HG02885 (cell line): ENCODE data around the gene AMD1.
"Not testable (repeated sequence)": the region's sequence is repeated elsewhere in the genome, so short reads cannot be mapped to it uniquely, and the experiment has no call there.

Experiments used
- ATAC-seq: cut with Tn5 transposase; IDR thresholded peaks from one replicate; pipeline ENCODE4 v1.9.1; 2021; ENCODE audit warnings: mild to moderate bottlenecking; ENCODE audit not compliant: unreplicated experiment, poor library complexity

The AMD1 gene

DNA sequence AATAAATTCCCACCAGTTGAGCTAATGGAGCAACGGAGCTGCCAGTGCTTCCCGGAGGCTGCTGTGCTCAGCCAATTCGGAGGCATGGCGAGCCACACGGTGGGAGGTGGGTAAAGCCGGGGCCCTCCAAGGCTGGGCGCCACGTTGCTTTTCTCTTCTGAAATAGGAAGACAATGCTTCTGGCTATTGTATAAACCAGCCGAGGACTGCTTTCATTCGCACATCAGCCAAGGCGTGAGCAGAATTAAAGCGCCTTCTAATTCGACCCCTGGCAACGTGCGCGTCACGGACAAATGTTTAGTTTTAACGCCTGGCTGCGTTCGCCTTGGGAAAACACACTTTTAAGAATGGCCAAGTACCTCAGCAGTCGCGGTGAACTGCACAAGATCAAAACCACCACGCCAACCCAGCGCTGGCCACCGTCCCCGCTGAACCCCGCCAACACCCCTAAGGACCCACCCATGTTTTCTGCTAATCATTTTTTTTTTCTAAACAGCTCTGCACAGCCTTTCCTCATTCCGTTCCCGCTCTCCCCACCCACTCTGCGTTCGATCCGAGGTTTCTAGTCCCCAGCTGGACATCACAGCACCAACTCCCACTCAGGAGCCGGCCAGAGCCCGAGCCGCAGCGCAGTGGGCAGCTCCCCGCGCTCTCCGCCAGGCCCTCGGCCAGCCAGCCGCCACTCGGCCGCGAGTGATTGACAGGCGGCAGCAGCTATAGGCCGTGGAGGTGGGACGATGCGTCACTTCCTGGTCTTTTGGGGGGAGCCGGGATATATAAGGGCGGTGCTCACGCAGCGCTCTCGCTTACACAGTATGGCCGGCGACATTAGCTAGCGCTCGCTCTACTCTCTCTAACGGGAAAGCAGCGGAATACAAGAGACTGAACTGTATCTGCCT lies at the start of gene AMD1:
AMD1 (plus strand) TSS at position 805 of the 899 bp plus-strand sequence. CDS start 321 bp downstream, outside the sequence.
- ATAC-seq, result peak; percentile 73

DNA sequence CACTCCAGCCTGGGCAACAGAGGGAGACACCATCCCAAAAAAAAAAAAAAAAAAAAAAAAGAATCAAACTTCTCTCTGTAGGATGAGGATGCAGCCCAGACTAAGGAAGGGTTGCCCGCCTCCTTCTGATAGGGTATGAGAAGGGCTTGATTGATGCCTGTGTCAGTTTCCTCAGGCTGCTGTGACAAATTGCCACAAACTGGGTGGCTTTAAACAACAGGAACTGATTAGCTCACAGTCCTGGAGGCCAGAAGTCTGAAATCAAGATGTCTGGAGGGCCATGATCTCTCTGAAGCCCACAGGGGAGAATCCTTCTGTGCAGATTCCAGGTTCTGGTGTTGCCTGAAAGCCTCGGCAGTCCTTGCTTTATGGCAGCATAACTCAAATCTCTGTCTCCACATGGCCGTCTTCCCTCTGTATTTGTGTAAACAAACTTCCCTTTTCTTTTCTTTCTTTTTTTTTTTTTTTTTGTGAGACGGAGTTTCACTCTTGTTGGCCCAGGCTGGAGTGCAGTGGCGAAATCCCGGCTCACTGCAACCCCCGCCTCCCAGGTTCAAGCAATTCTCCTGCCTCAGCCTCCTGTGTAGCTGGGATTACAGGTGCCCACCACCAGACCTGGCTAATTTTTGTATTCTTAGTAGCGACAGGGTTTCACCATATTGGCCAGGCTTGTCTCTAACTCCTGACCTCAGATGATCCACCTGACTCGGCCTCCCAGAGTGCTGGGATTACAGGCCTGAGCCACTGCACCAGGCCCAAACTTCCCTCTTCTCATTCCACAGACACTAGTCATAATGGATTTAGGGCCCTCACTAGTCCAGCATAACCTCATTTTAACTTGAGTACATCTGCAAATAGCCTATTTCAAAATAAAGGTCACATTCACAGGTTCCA lies 48.1 kb upstream of the AMD1 start:
- ATAC-seq, result no peak

DNA sequence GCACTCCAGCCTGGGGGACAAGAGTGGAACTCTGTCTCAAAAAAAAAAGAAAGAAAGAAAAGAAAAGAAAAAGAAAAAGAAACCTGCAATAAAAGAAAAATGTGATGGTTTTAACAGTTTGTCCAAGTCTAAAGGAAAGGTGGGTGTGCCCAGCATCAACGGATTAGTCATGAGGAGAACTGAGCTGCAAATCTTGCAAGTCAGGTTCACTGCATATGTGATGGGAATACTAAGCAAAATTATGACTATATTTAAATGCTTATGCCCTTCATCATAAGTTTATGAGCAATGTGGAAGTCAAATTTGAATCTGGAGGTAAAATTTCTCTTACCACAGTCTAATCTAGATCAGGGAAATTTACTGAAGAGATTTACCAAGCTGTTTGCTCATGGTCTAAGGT lies 46.2 kb upstream of the AMD1 start:
- ATAC-seq, result no peak

DNA sequence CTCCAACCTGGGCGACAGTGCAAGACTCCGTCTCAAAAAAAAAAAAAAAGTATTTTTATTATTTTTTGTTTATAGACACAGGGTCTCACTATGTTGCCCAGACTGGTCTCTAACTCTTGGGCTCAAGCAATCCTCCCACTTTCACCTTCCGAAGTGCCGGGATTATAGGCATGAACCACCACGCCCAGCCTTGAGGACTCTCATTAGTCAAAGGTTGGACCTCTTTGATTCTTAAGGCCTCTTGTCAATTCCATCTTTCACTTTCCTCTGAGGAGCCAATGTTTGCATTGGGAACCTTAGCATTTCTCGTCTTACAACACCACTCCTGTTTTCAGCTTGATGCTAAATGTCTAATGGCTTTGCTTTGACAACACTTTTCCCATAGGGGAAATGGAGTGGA lies 43.2 kb upstream of the AMD1 start:
- no peak for ATAC-seq

DNA sequence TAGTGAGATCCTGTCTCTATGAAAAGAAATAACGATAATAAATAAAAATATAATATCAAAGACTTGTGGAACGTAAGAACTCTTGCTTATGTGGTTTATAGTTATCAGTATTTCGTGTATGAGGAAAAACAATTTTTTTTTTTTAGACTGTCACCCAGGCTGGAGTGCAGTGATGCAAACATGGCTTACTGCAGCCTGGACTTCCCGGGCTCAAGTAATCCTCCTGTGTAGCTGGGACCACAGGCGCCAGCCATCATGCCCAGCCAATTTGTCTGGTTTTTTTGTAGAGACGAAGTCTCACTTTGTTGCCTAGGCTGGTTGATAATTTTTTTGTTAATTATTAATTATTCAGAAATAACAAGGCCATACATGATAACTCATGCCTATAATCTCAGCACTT lies 40.8 kb upstream of the AMD1 start:
- no peak for ATAC-seq

DNA sequence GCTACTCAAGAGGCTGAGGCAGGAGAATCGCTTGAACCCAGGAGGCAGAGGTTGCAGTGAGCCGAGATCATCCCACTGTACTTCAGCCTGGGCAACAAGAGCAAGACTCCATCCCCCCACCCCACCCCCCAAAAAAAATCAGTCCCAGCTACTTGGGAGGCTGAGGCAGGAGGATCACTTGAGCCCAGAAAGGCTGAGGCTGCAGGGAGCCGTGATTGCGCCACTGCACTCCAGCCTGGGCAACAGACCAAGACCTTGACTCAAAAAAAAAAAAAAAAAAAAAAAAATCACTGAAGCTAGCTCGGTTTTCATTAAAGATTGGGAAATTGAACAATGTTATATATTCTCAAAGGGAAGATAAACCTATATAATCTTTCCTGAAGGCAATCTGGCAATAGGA lies 38.8 kb upstream of the AMD1 start:
- not testable (repeated sequence) for ATAC-seq

DNA sequence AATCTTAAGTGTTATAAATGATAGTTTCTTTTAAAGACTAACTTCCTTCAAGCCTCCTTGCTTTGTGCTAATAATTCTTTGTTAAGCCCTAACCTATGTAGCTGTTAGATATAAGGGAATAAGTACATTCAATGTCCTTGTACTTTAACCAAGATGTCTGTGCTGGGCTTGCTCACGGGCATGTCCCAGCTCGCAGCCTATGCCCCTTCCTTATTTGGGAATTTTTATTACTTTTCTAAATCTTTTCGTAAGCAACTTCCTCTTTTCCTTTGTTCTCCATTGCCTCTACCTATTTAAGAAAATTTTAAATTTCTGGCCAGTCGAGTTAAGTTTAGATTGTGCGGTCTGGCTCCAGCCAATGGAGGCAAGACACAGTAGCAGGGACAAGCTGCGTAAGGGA lies 33.3 kb upstream of the AMD1 start:
- no peak for ATAC-seq

DNA sequence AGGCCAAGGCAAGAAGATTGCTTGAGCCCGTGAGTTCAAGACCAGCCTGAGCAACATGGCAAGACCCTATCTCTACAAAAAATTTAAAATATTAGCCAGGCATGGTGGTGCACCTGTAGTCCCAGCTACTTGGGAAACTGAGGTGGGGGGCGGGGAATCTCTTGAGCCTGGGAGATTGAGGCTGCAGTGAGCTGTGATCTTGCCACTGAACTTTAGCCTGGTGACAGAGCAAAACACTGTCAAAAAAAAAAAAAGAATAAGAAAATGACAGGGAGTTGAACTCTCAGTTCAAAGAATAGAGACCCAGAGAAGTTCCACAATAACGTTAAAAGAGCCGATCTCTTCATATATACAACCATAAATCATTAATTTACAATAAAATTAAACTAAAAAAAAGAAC lies 24.8 kb upstream of the AMD1 start:
- ATAC-seq, result no peak

DNA sequence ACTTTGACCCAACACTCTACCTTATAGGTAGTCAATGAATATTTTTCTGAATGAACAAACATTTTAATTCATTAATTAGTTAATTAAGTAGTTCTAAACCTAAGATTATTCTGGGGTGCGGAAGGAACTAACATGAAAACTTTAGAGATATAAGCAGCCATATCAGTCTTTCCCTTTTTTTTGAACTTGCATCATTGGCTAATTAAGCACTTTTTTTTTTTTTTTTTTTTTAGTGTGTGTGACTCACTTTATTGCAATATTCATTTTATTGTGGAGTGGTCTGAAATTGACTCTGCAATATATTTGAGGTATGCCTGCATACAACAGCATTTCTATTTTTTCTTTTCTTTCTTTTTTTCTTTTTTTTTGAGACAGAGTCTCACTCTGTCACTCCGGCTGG lies 21.8 kb upstream of the AMD1 start:
- no peak for ATAC-seq

DNA sequence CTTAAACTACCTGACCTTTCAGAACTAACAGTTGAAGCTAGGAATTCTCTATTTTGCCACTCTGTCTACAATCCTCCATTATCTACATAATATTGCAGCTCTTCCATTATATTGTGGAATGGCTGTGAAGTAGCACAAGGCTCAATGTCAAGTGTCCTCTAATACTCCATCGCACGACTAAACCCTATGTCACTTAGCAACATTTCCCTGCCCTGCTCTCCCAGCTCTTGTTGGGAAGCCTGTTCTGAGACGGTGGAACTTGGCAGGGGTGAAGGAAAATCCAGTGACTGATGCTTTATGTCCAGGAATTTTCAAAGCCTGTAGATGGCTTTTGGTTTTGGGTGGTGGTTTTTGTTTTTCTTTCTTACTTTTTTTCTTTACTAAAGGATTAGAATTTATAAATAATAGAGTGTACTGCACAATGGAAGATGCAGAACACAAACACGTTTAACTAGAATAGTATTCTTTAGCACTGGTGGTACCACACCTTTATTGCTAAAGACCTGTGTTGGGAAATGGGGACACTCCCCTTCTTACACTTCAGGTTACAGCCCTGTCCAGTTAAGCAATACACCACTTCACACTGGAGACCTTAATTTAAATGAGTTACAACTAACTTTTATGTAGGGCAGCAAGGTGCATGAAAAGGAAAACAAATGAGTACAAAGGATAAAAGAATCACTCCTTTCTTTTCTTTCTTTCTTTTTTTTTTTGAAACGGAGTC lies 20.7 kb upstream of the AMD1 start:
- no peak for ATAC-seq

DNA sequence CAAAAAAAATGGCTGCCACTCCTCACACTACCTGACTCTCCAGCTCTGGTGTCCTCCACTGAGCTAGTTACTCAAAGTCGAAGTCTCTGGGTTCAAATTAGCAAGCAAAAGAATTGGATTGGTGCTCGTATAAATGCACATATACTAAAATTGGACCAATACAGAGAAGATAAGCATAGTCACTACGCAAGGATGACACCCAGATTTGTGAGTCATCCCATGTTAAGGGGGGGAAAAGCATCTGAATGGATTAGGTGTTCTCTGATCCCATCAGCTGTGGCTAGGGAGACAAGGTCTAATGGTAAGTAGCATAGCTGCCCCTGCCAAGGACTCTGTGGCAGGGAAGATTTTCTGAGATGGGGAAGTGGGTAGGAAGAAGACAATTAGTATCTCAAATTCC lies 18.3 kb upstream of the AMD1 start:
- no peak for ATAC-seq

DNA sequence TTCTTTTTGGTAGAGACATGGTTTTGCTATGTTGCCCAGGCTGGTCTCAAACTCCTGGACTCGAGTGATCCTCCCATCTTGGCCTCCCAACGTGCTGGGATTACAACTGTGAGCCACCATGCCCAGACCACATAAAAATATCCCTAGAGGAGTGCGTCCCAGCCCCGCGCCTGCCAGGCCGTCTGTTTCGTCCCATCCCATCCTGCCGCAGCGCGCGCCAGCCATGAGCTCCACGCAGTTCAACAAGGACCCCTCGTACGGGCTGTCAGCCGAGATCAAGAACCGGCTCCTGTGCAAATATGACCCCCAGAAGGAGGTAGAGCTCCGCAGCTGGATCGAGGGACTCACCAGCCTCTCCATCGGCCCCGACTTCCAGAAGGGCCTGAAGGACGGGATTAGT lies 16.6 kb upstream of the AMD1 start:
- ATAC-seq, result no peak

DNA sequence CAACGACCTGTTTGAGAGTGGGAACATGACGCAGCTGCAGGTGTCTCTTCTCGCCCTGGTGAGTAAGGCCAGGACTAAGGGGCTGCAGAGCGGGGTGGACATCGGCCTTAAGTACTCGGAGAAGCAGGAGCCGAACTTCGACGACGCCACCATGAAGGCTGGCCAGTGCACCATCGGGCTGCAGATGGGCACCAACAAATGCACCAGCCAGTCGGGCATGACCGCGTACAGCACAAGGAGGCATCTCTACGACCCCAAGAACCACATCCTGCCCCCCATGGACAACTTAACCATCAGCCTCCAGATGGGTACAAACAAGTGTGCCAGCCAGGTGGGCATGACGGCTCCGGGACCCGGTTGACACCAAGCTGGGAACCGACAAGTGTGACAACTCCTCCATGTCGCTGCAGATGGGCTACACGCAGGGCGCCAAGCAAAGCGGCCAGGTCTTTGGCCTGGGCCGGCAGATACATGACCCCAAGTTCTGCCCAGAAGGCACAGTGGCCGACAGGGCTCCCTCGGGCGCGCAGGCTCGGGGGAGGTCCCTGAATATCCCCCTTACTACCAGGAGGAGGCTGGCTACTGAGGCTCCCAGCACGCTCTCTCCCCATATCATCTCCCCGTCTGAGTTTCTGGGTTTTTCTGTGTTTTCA lies 15.9 kb upstream of the AMD1 start:
- ATAC-seq, result no peak

DNA sequence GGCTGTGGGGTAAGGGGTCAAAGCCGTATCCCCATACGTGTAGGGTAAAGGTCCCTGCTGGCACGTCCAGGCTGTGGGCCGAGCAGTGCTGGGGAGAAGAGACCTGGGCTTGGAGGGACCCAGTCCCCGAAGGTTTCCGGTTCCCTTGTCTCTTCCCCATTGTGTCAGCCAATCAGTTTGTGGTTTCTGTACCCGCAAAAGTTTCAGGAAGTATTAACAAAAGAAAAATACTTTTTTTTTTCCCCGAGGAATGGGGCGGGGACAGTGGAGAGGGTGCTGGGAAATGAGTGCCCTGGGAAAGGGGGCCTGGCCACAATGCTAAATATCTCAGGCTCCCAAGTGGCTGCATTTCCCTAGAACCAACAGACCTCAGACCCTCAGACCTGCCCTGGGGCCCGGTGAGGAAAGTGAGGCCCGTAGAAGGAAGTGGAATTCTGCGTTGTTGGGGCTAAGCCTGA lies 15.2 kb upstream of the AMD1 start:
- ATAC-seq, result no peak

DNA sequence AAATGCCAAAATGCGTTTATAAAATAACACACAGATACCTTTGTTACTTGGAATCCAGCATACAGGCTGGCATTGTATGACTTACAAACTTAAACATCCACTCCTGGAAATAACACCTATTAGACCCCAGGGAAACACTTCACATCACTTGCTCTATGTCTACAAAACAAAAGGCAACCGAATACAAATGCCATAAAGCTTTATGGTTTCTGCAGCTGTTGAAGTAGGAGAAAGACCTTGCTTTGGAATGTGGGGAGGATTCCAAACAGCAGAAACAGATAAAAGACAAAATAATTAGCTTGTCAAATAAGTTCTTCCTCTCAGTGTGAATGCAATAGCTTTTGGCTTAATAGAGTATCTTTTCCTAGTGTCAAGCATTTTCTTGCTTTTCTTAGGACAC lies 9.8 kb upstream of the AMD1 start:
- ATAC-seq, result no peak

DNA sequence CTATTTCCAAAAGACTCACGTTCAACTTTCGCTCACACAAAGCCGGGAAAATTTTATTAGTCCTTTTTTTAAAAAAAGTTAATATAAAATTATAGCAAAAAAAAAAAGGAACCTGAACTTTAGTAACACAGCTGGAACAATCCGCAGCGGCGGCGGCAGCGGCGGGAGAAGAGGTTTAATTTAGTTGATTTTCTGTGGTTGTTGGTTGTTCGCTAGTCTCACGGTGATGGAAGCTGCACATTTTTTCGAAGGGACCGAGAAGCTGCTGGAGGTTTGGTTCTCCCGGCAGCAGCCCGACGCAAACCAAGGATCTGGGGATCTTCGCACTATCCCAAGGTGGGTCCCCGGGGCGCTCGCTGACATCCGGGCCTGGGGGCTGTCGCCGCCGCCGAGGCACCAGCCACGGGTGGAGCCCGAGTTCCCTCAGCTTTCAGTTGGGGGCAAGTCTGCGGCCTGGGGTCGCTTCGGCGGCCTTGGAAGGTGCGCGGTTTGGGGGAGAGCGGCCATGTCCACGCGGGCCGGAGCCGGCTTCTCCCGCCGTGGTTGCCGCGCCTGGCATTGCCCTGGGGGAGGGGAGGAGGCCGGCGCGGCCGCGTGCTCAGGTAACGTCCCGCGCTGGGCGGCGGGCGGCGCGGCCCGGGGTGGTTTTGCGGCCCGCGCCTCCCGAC lies 429 bp downstream of the AMD1 start:
- ATAC-seq, result peak; percentile 12

DNA sequence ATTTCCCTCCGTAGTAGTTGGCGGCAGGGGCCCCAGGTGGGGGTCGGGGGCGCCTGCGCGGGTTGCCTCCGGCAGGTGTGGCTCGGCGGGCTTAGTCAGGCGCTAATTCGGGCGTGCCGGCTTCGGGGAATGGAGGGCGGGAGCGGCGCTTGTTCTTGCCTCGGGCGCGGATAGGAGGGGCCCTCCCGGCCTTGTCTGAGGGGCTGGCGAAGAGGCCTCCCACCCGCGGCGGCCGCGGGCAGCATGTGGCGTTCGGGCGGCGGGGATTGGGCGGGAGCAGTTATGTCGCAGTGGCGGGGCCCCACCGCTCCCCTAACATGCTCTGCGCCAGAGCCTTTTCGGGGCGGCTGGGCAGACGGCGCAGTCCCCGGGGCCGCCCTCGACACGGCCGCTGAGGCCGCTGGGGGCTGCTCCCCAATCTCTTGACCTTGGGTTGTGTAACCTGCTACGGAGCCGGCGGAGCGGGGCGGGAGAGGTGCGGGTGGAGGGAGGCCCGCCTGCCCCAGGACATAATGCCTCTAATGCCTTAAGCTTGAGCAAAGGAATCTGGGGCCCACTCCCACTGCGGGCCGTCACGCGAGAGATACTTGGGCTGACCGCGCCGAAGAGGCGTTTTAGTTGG lies 1.1 kb downstream of the AMD1 start:
- peak; percentile 16 for ATAC-seq

DNA sequence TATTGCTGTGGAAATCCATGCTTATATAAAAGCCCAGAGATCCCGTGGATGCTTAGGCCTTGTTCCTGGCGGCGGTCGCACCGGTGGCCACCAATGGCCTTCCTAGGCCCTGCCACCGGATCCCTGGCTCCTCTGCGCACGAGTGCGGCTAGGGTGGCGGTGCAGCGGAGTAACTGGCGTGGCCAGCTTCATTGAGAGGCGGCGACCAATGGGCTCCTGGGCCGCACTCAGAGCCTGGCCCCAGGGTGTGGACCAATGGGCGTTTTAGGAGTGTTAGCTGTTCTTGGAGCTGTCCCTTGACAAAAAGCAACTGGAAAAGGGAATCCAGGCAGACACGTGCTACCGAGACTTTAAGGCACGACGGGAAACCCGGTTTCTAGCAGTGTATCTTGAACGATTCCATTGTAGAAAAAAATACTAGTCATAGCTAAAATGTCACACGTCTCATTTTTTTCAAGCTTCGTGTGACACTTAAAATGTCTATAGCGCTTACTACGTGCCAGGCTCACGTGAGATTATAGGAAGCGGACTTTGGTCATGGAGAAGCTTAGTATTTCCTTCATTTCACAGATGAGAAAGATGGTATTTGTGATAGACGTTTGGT lies 1.7 kb downstream of the AMD1 start:
- peak; percentile 39 for ATAC-seq
